Measurements from ENCODE around the gene MAGEL2. TPM values are rescaled to one million over a fixed set of nuclear protein-coding genes. Genes with fewer than 3 reads are reported as not detected.

Gene MAGEL2
- total RNA-seq: not detected

DNA sequence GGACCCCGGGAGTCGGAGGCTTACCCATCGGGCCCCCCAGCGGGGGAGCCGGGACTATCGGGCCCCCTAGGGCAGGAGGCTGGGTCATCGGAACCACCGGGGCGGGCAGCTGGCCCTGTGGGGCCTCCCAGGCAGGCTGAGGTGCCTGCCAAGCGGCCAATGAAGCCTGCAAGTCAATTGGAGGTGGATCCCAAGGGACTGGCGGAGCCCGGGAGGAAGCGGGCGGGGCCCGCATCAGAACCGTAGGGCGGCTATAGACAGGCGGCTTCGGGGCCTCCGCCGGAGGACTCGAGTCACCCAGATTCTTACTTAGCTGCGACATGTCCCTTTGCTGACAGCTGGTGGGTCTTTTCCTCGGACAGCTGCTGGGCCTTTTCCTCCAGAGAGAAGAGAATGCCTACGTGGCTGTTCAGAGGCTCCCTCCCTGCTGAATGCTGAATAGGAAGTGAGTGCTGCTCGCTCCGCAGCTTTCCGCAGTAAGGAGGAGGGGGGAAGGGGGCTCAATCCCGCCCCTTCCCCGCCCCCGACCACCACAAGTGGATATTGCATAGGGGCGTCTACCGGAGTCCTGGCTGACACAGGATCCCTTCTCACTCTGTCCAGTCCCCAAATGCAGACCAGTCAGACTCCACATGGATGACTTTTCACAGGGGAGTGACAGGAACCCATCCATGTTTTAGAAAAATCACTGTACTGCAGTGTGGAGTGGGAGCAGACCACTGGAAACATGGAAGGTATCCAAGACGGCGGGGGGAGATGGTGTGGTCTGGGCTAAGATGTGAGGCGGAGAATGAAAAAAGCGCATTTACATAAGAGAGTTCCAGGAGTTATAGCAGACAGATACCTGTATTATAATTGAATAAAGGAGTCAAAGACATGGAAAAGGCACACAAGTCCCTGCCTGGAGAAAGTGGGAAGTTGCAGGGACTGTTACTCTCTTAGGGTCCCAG lies at the start of gene MAGEL2:
Gene MAGEL2, minus strand, starts transcription at position 447 of the 950 bp plus-strand sequence. Its CDS starts 125 bp downstream, at position 322.
- CTCF ChIA-PET: interaction anchor here (1.7 kb wide), 1 partner anchor 218 kb away, joined by 3 read pairs; no protein-coding TSS in a partner anchor

DNA sequence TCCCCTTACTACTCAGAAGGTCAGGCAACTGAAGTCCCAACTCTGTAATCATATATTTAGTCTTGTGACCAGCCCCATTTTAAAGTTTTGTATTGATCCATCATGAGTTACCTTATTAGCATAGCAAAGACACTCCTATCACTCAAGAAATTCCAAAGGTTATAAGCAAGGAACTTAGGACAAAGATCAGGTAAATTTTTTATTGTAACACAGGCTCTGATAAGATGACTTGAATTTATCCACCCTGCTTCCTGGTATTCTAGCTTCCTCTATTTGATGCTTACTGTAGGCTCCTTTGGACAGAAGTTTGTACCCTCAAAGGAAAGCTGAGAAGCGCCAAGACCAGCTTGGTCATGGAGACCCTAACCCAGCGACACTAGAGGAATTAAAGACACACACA lies 47.6 kb upstream of the MAGEL2 start:
- DNase-seq: no peak
- Mint-ChIP-seq H3K4me3 (no peak overlapping the region), H3K27ac (no peak overlapping the region), H3K36me3 (ENCODE audit: low read depth) (no peaks in the 10 kb centered on the region), H3K4me1 (ENCODE audit: low read depth) (no peaks in the 10 kb centered on the region), H3K27me3 (no peaks in the 10 kb centered on the region), H3K9me3 (peaks cover 6% of the 10 kb centered on the region)
- CTCF ChIA-PET: no interaction called here
- POLR2A ChIA-PET: no interaction called here
- intact Hi-C loops (cut with micrococcal nuclease): no loop called here
- TF ChIP-seq, protein P1, sequence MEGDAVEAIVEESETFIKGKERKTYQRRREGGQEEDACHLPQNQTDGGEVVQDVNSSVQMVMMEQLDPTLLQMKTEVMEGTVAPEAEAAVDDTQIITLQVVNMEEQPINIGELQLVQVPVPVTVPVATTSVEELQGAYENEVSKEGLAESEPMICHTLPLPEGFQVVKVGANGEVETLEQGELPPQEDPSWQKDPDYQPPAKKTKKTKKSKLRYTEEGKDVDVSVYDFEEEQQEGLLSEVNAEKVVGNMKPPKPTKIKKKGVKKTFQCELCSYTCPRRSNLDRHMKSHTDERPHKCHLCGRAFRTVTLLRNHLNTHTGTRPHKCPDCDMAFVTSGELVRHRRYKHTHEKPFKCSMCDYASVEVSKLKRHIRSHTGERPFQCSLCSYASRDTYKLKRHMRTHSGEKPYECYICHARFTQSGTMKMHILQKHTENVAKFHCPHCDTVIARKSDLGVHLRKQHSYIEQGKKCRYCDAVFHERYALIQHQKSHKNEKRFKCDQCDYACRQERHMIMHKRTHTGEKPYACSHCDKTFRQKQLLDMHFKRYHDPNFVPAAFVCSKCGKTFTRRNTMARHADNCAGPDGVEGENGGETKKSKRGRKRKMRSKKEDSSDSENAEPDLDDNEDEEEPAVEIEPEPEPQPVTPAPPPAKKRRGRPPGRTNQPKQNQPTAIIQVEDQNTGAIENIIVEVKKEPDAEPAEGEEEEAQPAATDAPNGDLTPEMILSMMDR (IDR thresholded peaks at IDR 0.05): no peak
- ATAC-seq: no peak

More for the DNA sequence above, at the start of gene MAGEL2:
- ATAC-seq: no peak
- POLR2A ChIA-PET: no interaction called here
- TF ChIP-seq, protein P1 (IDR thresholded peaks at IDR 0.05): no peak
- intact Hi-C loops (cut with micrococcal nuclease): no loop called here
- no peak for DNase-seq
- H3K9me3 Mint-ChIP-seq: no peaks in the 10 kb centered on the region
- peaks cover 6% of the 10 kb centered on the region for H3K27me3 Mint-ChIP-seq
- H3K27ac Mint-ChIP-seq: no peak within 1 kb of the TSS
- no peaks in the 10 kb centered on the region for H3K36me3 Mint-ChIP-seq (ENCODE audit: low read depth)
- no peaks in the 10 kb centered on the region for H3K4me1 Mint-ChIP-seq (ENCODE audit: low read depth)
- H3K4me3 Mint-ChIP-seq: no peak within 1 kb of the TSS

DNA sequence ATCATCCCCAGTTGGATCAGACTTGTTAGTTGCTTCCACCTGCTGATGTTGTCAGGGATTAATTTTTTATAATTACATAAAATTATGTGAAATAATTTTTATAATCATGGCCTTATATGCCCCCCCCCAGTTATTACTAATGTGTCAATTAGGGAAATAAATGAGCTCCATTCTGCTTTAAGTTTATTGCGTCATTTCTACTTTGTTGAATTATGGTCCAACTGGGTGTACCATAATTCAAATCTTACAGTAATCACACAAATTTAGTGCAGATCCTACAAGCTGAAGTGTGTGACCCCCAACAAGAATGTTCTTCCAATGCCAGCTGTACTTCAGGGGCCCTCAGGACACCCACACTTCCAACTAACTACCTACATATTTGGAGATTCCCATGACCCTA lies 46.9 kb upstream of the MAGEL2 start:
- Mint-ChIP-seq H3K27ac (no peak overlapping the region), H3K9me3 (peaks cover 6% of the 10 kb centered on the region), H3K36me3 (ENCODE audit: low read depth) (no peaks in the 10 kb centered on the region), H3K4me1 (ENCODE audit: low read depth) (no peaks in the 10 kb centered on the region), H3K27me3 (no peaks in the 10 kb centered on the region), H3K4me3 (no peak overlapping the region)
- ChIA-PET CTCF (no interaction called here), POLR2A (no interaction called here)
- no peak for DNase-seq
- intact Hi-C loops (cut with micrococcal nuclease): no loop called here
- TF ChIP-seq, protein P1 (IDR thresholded peaks at IDR 0.05): no peak
- no peak for ATAC-seq

DNA sequence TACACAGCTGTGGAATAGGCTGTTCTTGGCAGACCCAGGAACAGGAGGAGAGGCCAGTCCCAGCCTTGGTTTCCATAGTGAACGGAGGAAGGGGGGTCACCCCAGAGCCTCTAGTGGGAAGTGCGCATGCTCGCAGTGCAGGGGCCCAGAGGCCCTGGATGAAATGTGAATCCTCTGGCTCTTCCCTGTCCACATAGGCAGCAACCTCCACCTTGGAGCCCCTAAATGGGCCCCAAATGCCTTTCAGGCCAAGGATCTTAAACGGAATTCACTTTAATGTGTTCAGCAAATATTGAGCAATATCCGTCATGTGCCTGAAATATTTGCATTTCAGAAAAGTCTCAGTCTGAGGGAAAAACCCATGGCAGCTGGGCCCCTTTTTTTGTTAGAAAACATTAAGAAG lies 42.8 kb upstream of the MAGEL2 start:
- TF ChIP-seq, protein P1 (IDR thresholded peaks at IDR 0.05): no peak
- Mint-ChIP-seq H3K4me1 (ENCODE audit: low read depth) (no peaks in the 10 kb centered on the region), H3K27ac (no peak overlapping the region), H3K4me3 (no peak overlapping the region), H3K27me3 (peaks cover 3% of the 10 kb centered on the region), H3K9me3 (peaks cover 5% of the 10 kb centered on the region), H3K36me3 (ENCODE audit: low read depth) (no peaks in the 10 kb centered on the region)
- no peak for ATAC-seq
- intact Hi-C loops (cut with micrococcal nuclease): no loop called here
- CTCF ChIA-PET: no interaction called here
- DNase-seq: no peak
- POLR2A ChIA-PET: no interaction called here

DNA sequence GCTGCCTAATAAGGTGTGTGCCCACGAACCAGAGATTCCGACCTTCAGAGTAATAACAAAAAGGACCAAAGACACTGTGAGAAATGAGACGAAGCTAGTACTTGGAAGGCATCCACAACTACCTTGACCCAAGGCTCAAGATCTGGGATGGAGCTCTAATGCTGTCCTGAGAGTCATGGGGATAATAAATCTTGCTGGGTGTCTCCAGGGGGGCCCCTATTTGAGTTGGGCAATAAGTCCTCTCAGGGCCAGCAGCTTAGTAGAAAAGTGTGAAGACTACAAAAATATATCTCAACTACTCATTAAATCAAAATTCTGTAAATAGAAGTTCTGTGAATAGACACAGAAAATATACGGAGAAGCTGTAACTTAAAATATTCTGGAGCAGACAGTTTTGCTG lies 42.3 kb upstream of the MAGEL2 start:
- DNase-seq: no peak
- intact Hi-C loops (cut with micrococcal nuclease): no loop called here
- Mint-ChIP-seq H3K9me3 (peaks cover under 1% of the 10 kb centered on the region), H3K4me3 (no peak overlapping the region), H3K27me3 (peaks cover 3% of the 10 kb centered on the region), H3K36me3 (ENCODE audit: low read depth) (no peaks in the 10 kb centered on the region), H3K4me1 (ENCODE audit: low read depth) (no peaks in the 10 kb centered on the region), H3K27ac (no peak overlapping the region)
- TF ChIP-seq, protein P1 (IDR thresholded peaks at IDR 0.05): no peak
- ChIA-PET POLR2A (no interaction called here), CTCF (no interaction called here)
- no peak for ATAC-seq

All from activated CD8-positive, alpha-beta T cell treated with anti-CD3 and anti-CD28 coated beads for 36 hours (primary cell).